Natural killer cell (primary cell): Measurements from ENCODE around the gene USP10. TPM values are rescaled to one million over a fixed set of nuclear protein-coding genes. Genes with fewer than 3 reads are reported as not detected.

Experiments used
- ATAC-seq, 3 donors: fragments of 150-1000 bp in 2 of 3; fragments of 200-7000 bp in 1 of 3; cut with Tn5 transposase; 1 replicate in 1 of 3; 2 replicates in 2 of 3; pipeline ENCODE4 v1.10.0; 2021; ENCODE audit warnings: mild to moderate bottlenecking in 2 of 3, moderate library complexity in 2 of 3
- DNase-seq, 2 donors: peaks; one replicate each; pipeline versions ENCODE4 v3.0.0 to v3.0.0-alpha.2; 2013 to 2021; ENCODE audit warnings: mixed read lengths in 1 of 2
- H3K27ac ChIP-seq: one replicate; pipeline ENCODE4 v1.5.1; 2013; ENCODE audit warnings: mild to moderate bottlenecking, low read length
- H3K27me3 ChIP-seq: one replicate; pipeline ENCODE4 v1.6.1; 2013; ENCODE audit warnings: low read length; ENCODE audit not compliant: control insufficient read depth, insufficient read depth
- H3K36me3 ChIP-seq: one replicate; pipeline ENCODE4 v1.6.1; 2013; ENCODE audit warnings: low read length; ENCODE audit not compliant: control insufficient read depth, insufficient read depth
- H3K4me1 ChIP-seq: one replicate; pipeline ENCODE4 v1.6.1; 2013; ENCODE audit warnings: low read length; ENCODE audit not compliant: control insufficient read depth, insufficient read depth
- H3K4me3 ChIP-seq: one replicate; pipeline ENCODE4 v1.5.1; 2013; ENCODE audit warnings: low read length
- H3K9me3 ChIP-seq: one replicate; pipeline ENCODE4 v1.6.1; 2013; ENCODE audit warnings: low read length; ENCODE audit not compliant: control insufficient read depth, insufficient read depth
- H3K27ac Mint-ChIP-seq, 2 donors: one replicate each; pipeline ENCODE4 v1.8.0; 2022; ENCODE audit warnings: mild to moderate bottlenecking in 2 of 2, mixed read lengths in 2 of 2, moderate library complexity in 1 of 2
- H3K27me3 Mint-ChIP-seq, 2 donors: one replicate each; pipeline ENCODE4 v1.8.0; 2022; ENCODE audit warnings: low read depth in 2 of 2, mixed read lengths in 2 of 2
- H3K36me3 Mint-ChIP-seq: one replicate; pipeline ENCODE4 v1.8.0; 2022; ENCODE audit warnings: mixed read lengths
- H3K4me1 Mint-ChIP-seq, 2 donors: one replicate each; pipeline ENCODE4 v1.8.0; 2022; ENCODE audit warnings: mixed read lengths in 2 of 2
- H3K4me3 Mint-ChIP-seq: one replicate; pipeline ENCODE4 v1.8.0; 2022; ENCODE audit warnings: mild to moderate bottlenecking, moderate library complexity, mixed read lengths
- H3K9me3 Mint-ChIP-seq, 2 donors: one replicate each; pipeline ENCODE4 v1.8.0; 2022; ENCODE audit warnings: mixed read lengths in 2 of 2
- CTCF ChIP-seq: fragments of 200-600 bp; IDR thresholded peaks from one replicate; pipeline ENCODE4 v1.8.0; 2022; ENCODE audit warnings: antibody characterized with exemption
- WGBS: methylation state at CpG from one replicate; pipeline ENCODE4 v1.1.7; 2013; ENCODE audit warnings: missing lambda C conversion rate; ENCODE audit not compliant: insufficient coverage; 5-methylcytosine and 5-hydroxymethylcytosine counted together
- intact Hi-C: fragments of 100-400 bp; cut with micrococcal nuclease; formaldehyde crosslinking; loops from one replicate; pipeline ENCODE4 v1.14.2; 2022
- total RNA-seq, 4 donors: library from RNA; stranded (reverse); fragments of 120-200 nt in 1 of 4; gene quantifications; one replicate each; pipeline versions ENCODE4 v1.2.3 to v1.2.4, GENCODE V29; 2013 to 2022

USP10 gene
- total RNA-seq, 3 donors from 2014 or later (not counting 1 experiment from before 2014, with no cell fraction given): 78.4 to 103 (median 100) TPM

DNA sequence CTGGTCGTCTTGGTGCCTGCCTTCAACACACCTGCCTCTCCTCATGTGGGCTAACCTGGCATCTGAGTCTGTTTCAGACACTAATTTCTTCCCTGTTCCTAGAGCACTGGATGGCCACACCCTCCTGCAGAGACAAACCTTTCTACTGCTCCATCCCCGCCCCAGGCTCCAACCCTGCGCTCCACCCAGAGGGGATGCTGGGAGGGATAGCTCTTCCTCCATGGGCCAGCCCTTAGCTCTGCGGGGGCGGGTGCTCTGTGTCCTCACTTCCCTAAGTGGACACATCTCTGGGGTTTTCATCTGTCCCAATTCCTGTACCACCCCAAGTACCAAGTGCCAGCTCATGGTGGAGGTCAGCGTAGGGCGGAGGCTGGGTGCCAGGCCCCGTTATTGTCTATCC, 109.0 kb downstream of the USP10 start:
- Histone ChIP-seq H3K27ac (no peak overlapping the region), H3K4me3 (no peak overlapping the region), H3K36me3 (no peaks in the 10 kb centered on the region), H3K27me3 (no peaks in the 10 kb centered on the region), H3K4me1 (peaks cover 15% of the 10 kb centered on the region), H3K9me3 (no peaks in the 10 kb centered on the region)
- Mint-ChIP-seq H3K9me3 (no peaks in the 10 kb centered on the region), H3K27ac (no peak overlapping the region), H3K27me3 (peaks cover 6 to 12% of the 10 kb centered on the region in 2 donors), H3K36me3 (no peaks in the 10 kb centered on the region), H3K4me3 (no peak overlapping the region), H3K4me1 (peaks cover 0 to 5% of the 10 kb centered on the region in 2 donors)
- WGBS: 95% methylated on average over 7 of the region's 8 CpGs
- no peak for TF ChIP-seq CTCF
- ATAC-seq: no peak
- DNase-seq: no peak
- intact Hi-C loops: no loop called here

DNA sequence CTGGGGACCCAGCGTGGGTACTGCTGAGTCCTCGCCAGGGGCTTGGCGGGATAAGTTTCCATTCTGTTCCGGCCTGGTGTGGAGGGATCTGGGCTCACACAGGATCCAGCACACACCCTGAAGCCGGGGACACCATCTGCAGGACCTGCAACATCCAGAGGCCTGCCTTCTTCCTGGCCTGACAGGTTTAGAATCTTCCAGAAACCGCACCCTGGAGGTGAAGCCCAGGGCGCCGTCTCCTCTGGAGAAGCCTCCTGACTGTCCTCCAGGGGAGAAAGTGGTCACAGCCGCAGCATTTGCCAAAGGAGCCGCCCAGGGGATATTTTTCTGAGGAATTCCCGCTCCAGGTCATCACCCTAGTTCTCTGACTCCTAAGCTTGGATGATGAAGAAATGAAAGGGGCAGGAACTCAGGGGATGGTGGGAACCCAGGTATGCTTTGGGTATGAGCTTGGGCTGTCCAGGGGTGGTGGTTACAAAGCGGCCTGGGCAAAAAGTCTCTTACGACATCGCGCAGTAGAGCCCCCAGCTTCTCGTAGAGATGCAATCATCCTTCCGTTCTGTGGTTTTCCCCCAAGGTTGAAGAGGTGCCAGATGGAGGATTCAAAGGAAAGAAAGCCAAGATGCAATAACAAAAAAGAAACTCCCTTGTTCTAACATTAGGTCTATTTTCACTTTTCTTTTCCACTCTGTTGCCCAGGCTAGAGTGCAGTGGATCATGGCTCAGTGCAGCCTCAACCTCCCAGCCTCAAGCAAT, 110.9 kb downstream of the USP10 start:
- Histone ChIP-seq H3K36me3 (no peaks in the 10 kb centered on the region), H3K4me1 (peaks cover 15% of the 10 kb centered on the region), H3K27ac (no peak overlapping the region), H3K27me3 (no peaks in the 10 kb centered on the region), H3K4me3 (no peak overlapping the region), H3K9me3 (no peaks in the 10 kb centered on the region)
- Mint-ChIP-seq H3K36me3 (no peaks in the 10 kb centered on the region), H3K4me1 (peaks cover 0 to 5% of the 10 kb centered on the region in 2 donors), H3K9me3 (no peaks in the 10 kb centered on the region), H3K27ac (no peak overlapping the region), H3K4me3 (no peak overlapping the region), H3K27me3 (peaks cover 6 to 7% of the 10 kb centered on the region in 2 donors)
- intact Hi-C loops: no loop called here
- DNase-seq: peak in 1 of 2 donors; percentile 56
- WGBS: 59% methylated on average over 17 of the region's 17 CpGs
- no peak for TF ChIP-seq CTCF
- ATAC-seq: peak in 2 of 3 donors; percentile 20 to 55

GRCh38 chr16:84811529-84811928, 111.7 kb downstream of the USP10 start:
- peaks cover 6 to 7% of the 10 kb centered on the region in 2 donors for H3K27me3 Mint-ChIP-seq
- H3K36me3 Mint-ChIP-seq: no peaks in the 10 kb centered on the region
- Histone ChIP-seq H3K27me3 (no peaks in the 10 kb centered on the region), H3K4me3 (no peak overlapping the region), H3K36me3 (no peaks in the 10 kb centered on the region), H3K9me3 (no peaks in the 10 kb centered on the region), H3K27ac (no peak overlapping the region), H3K4me1 (peaks cover 9% of the 10 kb centered on the region)
- ATAC-seq (no peak), DNase-seq (no peak)
- H3K4me3 Mint-ChIP-seq: no peak overlapping the region
- H3K9me3 Mint-ChIP-seq: no peaks in the 10 kb centered on the region
- no peak overlapping the region for H3K27ac Mint-ChIP-seq
- 100% methylated on average over 1 of the region's 2 CpGs for WGBS
- intact Hi-C loops: no loop called here
- peaks cover 0 to 1% of the 10 kb centered on the region in 2 donors for H3K4me1 Mint-ChIP-seq
- no peak for TF ChIP-seq CTCF
